Esophagus squamous epithelium (tissue), 5 donors: Measurements from ENCODE around the gene DLK1. TPM values are rescaled to one million over a fixed set of nuclear protein-coding genes. Genes with fewer than 3 reads are reported as not detected.

Experiments used
- DNase-seq: peaks from one replicate; lab custom pipeline; 2025; lab: John Stamatoyannopoulos, UW
- H3K27ac ChIP-seq, 4 donors: fragments of 200-600 bp; sonication (generic); one replicate each; pipeline ENCODE4 v1.5.1; 2016 to 2019; ENCODE audit warnings: mild to moderate bottlenecking in 1 of 4
- H3K27me3 ChIP-seq, 4 donors: fragments of 200-600 bp; sonication (generic); 1 replicate in 3 of 4; 2 replicates in 1 of 4; pipeline versions ENCODE4 v1.5.1 to v1.6.0; 2017 to 2021; ENCODE audit warnings: antibody characterized with exemption in 1 of 4
- H3K36me3 ChIP-seq, 3 donors: fragments of 200-600 bp; sonication (generic); one replicate each; pipeline ENCODE4 v1.5.1; 2016 to 2019
- H3K4me1 ChIP-seq, 3 donors: fragments of 200-600 bp; sonication (generic); one replicate each; pipeline ENCODE4 v1.5.1; 2017 to 2019
- H3K4me3 ChIP-seq, 4 donors: fragments of 200-600 bp; sonication (generic); 1 replicate in 3 of 4; 2 replicates in 1 of 4; pipeline ENCODE4 v1.5.1; 2016 to 2019; ENCODE audit warnings: mild to moderate bottlenecking in 2 of 4, moderate library complexity in 1 of 4
- H3K9me3 ChIP-seq, 3 donors: fragments of 200-600 bp; sonication (generic); one replicate each; pipeline ENCODE4 v1.5.1; 2016 to 2019
- POLR2A ChIP-seq, 4 donors: fragments of 450-650 bp; IDR thresholded peaks; one replicate each; pipeline ENCODE4 v1.6.1; 2017; ENCODE audit warnings: antibody characterized with exemption in 4 of 4, mild to moderate bottlenecking in 4 of 4, moderate library complexity in 3 of 4
- WGBS, 2 donors: methylation state at CpG; one replicate each; pipeline ENCODE4 v1.1.5; 2018; 5-methylcytosine and 5-hydroxymethylcytosine counted together
- intact Hi-C: fragments of 100-400 bp; cut with DNase I; formaldehyde crosslinking; loops from one replicate; pipeline ENCODE4 v1.15.0; 2022
- total RNA-seq, 4 donors: library from RNA; depleted of rRNA; stranded (reverse); fragments of >200 nt; gene quantifications; one replicate each; pipeline ENCODE4 v1.1.0, GENCODE V29; 2016
- TF ChIP-seq, protein P1 (sequence below), 6 experiments: fragments of 450-650 bp in 4 of 6; fragments of 200-600 bp in 2 of 6; sonication (generic) in 2 of 6; IDR thresholded peaks; one replicate each; pipeline ENCODE4 v1.5.1; 2016 to 2019; ENCODE audit warnings: antibody characterized with exemption in 6 of 6, mild to moderate bottlenecking in 4 of 6, moderate library complexity in 4 of 6
- donor health status: DM: yes; HTN: yes; CAD: no.

Gene DLK1
- total RNA-seq, 4 donors from 2014 or later = not detected

DNA sequence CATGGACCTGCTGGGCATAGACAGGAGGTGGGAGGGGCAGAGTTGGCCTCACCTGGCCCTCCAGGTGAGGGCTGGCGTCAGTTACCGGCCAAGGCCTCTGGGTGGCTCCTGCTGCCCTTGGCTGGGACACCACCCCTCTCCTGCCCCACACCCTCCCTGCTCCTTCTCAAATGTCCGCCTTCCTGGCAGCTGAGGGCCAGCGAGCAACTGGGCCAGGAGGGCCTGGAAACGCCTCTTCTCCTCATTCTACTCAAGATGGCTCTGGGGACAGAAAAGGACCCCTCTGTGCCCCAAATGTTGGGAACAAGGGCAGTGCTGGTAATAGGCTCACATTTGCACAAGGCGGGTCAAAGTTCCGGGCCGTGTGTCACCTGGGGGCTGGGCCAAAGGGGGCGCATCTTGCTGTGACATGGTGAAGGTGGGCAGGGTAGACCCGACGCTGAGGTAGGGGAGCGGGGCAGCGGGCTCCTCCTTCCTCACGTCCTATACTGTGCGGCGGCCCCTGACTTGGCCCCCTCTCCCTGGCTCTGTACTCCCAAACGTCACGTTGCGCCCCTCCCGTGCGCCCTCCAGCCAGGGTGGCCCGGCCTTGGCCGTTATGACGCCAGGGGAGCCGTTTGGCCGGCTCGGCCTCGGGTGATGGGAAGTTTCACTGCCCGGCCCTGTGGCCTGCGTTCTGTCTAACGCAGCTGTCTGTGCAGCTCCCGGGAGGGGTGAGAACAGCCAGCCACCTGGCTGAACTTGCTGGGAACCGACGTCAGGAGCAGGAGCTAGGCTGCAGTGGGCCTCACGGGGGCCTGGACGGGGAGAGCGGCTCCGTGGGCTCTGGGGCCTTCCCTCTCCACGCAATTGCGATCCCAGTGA lies 18.0 kb upstream of the DLK1 start:
- DNase-seq = no peak
- Histone ChIP-seq H3K36me3 (no peaks in the 10 kb centered on the region), H3K9me3 (no peaks in the 10 kb centered on the region), H3K4me3 (peak overlapping the region in 1 of 4 donors; percentile 50), H3K27ac (no peak overlapping the region), H3K4me1 (peaks cover 6 to 47% (median 18%) of the 10 kb centered on the region in 3 donors), H3K27me3 (peaks cover 0 to 43% (median 2%) of the 10 kb centered on the region in 4 donors)
- intact Hi-C loops = no loop called here
- WGBS, 2 donors = 71 to 78% methylated on average over 9 to 11 of the region's 40 CpGs
- no peak for TF ChIP-seq POLR2A (IDR thresholded peaks at IDR 0.05)
- TF ChIP-seq, protein P1, sequence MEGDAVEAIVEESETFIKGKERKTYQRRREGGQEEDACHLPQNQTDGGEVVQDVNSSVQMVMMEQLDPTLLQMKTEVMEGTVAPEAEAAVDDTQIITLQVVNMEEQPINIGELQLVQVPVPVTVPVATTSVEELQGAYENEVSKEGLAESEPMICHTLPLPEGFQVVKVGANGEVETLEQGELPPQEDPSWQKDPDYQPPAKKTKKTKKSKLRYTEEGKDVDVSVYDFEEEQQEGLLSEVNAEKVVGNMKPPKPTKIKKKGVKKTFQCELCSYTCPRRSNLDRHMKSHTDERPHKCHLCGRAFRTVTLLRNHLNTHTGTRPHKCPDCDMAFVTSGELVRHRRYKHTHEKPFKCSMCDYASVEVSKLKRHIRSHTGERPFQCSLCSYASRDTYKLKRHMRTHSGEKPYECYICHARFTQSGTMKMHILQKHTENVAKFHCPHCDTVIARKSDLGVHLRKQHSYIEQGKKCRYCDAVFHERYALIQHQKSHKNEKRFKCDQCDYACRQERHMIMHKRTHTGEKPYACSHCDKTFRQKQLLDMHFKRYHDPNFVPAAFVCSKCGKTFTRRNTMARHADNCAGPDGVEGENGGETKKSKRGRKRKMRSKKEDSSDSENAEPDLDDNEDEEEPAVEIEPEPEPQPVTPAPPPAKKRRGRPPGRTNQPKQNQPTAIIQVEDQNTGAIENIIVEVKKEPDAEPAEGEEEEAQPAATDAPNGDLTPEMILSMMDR (IDR thresholded peaks at IDR 0.05) = peak in 1 of 6 experiments; percentile 38

DNA sequence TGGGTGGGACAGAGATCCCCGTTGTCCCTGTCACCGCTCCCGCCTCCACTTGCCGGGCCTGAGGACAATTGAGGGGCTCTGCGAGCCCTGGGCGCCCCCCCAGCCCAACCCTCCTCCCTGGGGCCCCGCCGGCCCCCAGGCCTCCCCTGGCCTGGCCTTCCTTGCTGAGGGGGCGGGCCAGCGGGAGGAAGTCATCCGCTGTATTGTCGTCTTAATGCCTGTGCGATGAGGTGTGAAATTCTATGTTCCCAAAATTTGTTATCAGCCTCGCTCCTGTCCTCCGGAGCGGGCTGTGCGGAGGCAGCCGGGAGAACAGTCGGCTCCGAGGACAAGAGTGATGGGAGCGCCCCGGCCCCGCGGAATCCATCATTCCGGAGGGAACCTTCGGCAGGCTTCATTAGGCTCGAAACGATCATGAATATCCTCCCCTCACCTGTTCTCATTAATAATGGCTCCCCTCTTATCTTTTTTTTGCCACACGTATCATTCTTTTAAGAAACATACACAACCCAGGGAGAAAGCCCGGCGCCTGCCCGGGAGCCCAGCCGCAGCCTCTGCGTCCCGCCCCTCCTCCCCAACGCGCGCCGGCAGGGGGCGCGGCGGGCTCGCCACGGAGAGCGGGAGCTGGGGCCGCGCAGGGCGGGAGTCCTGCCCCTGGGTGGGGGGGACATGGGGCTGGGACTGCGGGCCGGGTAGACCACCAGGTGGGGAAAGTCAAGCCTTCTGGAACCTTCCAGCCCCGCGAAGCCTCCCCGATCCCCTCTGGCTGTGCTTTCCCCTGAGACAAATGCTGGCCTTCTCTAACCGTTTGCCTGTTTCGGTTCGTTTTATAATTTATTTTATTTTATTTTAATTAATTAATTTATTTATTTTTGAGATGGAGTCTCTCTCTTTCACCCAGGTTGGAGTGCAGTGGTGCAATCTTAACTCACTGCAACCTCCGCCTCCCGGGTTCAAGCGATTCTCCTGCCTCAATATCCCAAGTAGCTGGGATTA lies 17.1 kb upstream of the DLK1 start:
- WGBS, 2 donors = 18 to 38% methylated on average over 25 to 36 of the region's 59 CpGs
- Histone ChIP-seq H3K9me3 (no peaks in the 10 kb centered on the region), H3K36me3 (no peaks in the 10 kb centered on the region), H3K27me3 (peaks cover 0 to 44% (median 2%) of the 10 kb centered on the region in 4 donors), H3K4me1 (peaks cover 6 to 50% (median 27%) of the 10 kb centered on the region in 3 donors), H3K4me3 (peak overlapping the region in 3 of 4 donors; percentile 17 to 50 (median 27)), H3K27ac (no peak overlapping the region)
- TF ChIP-seq, protein P1 (IDR thresholded peaks at IDR 0.05) = peak in 4 of 6 experiments; percentile 34 to 76 (median 56)
- no peak for TF ChIP-seq POLR2A (IDR thresholded peaks at IDR 0.05)
- DNase-seq = no peak
- intact Hi-C loops = no loop called here

DNA sequence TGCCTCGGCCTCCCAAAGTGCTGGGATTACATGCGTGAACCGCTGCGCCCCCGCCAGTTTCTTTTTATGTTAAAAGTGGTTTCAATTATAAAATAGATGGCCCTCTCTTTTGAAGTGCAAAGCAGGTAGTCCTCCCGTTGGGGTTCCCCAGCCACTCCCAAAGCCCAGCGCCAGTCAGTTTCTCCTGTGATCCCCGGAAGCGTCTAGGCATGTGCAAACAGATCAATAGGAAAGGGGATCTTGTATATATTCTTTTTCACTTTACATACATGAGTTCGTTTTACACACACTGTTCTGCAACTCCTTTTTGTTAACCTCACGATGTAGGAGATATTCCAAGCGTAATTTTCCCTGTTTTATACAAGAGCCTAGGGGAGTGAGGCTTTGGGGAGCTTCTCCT lies 16.3 kb upstream of the DLK1 start:
- 24 to 53% methylated on average over 12 of the region's 12 CpGs for WGBS, 2 donors
- H3K36me3 ChIP-seq = no peaks in the 10 kb centered on the region
- intact Hi-C loops = no loop called here
- no peak for DNase-seq
- H3K4me1 ChIP-seq = peaks cover 6 to 50% (median 27%) of the 10 kb centered on the region in 3 donors
- no peak overlapping the region for H3K4me3 ChIP-seq
- TF ChIP-seq POLR2A (IDR thresholded peaks at IDR 0.05) = no peak
- TF ChIP-seq, protein P1 (IDR thresholded peaks at IDR 0.05) = no peak
- no peaks in the 10 kb centered on the region for H3K9me3 ChIP-seq
- H3K27me3 ChIP-seq = peaks cover 0 to 44% (median 2%) of the 10 kb centered on the region in 4 donors
- H3K27ac ChIP-seq = no peak overlapping the region

DNA sequence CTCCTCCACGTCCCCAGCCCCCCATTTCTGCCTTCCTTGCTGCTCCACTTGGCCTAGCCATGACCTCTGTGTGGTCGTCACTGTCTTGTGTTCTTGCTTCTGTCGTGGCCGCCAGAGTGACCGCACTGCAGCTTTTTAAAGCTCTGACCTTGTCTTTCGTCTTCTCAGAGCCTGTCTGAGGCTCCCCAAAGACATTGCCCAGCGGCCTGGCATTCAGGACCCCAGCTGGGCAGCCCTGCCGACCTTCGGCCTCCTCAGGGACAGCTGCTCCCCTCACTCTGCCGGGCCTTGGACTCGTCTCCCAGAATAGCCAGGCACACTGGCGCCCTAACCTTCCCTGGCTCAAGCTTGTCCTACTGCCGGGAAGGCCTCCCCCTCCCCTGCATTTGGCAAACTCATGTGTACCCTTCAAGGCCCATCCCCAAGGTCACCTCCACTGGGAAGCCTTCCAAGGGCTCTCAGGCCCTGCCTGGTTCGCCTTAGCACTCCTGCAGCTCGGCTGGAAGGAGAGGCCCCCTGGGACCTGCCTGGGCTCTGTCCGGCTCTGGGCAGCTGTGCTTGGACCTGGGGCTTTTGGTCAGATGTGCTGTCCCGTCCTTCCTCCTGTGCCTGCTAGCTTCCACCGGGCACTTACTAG lies 15.7 kb upstream of the DLK1 start:
- no peak overlapping the region for H3K4me3 ChIP-seq
- H3K36me3 ChIP-seq = no peaks in the 10 kb centered on the region
- H3K4me1 ChIP-seq = peaks cover 6 to 50% (median 27%) of the 10 kb centered on the region in 3 donors
- no peaks in the 10 kb centered on the region for H3K9me3 ChIP-seq
- intact Hi-C loops = no loop called here
- 63 to 84% methylated on average over 8 to 16 of the region's 18 CpGs for WGBS, 2 donors
- H3K27me3 ChIP-seq = peaks cover 0 to 42% (median 2%) of the 10 kb centered on the region in 4 donors
- TF ChIP-seq, protein P1 (IDR thresholded peaks at IDR 0.05) = no peak
- TF ChIP-seq POLR2A (IDR thresholded peaks at IDR 0.05) = no peak
- H3K27ac ChIP-seq = no peak overlapping the region
- DNase-seq = no peak
